RWPE1 (cell line): ENCODE measurements around the gene CMYA5.
"Not testable (repeated sequence)": the region's sequence is repeated elsewhere in the genome, so short reads cannot be mapped to it uniquely, and the experiment has no call there.

Source experiments
- CTCF ChIA-PET: fragments of 350-600 bp; sonication (Branson Sonifier 250); formaldehyde crosslinking; extraction: SDS; loops from one replicate; lab custom pipeline; 2021; lab: Yijun Ruan, JAX
- POLR2A ChIA-PET: fragments of 400-600 bp; formaldehyde crosslinking; extraction: SDS; loops from one replicate; lab custom pipeline; 2020; ENCODE audit warnings: antibody characterized with exemption; ENCODE audit not compliant: low non-redundant PET; lab: Yijun Ruan, JAX
- DNase-seq: peaks from one replicate; pipeline ENCODE4 v3.0.0; 2012; ENCODE audit warnings: low spot score
- H3K27ac ChIP-seq: fragments of 450-650 bp; 2 replicates; pipeline ENCODE4 v1.5.1; 2017
- TF ChIP-seq, protein P1 (sequence below): fragments of 450-650 bp; conservative IDR thresholded peaks from 2 replicates; pipeline ENCODE4 v1.5.1; 2017; ENCODE audit warnings: low read depth, mild to moderate bottlenecking

Gene CMYA5

DNA sequence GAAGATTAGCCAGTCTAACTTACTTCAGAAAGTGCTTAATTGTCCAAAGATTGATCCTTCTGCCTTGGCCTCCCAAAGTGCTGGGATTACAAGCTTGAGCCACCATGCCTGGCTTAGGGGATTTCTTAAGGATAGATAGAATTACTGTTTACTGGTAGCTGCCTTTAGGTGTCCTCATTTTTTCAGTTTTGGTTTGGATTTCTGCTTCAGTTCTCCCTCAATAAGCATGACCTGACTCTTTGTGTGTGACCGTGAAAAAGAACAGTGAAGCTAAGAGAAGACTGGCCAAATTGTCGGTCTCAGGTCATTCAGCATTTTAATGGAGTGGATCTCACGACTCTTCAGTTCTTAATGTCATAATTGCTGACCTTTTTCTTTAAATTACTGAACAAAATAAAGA is 22.9 kb upstream of the CMYA5 start:
- ChIA-PET POLR2A (no interaction called here), CTCF (no interaction called here)
- no peak overlapping the region for H3K27ac ChIP-seq
- TF ChIP-seq, protein P1, sequence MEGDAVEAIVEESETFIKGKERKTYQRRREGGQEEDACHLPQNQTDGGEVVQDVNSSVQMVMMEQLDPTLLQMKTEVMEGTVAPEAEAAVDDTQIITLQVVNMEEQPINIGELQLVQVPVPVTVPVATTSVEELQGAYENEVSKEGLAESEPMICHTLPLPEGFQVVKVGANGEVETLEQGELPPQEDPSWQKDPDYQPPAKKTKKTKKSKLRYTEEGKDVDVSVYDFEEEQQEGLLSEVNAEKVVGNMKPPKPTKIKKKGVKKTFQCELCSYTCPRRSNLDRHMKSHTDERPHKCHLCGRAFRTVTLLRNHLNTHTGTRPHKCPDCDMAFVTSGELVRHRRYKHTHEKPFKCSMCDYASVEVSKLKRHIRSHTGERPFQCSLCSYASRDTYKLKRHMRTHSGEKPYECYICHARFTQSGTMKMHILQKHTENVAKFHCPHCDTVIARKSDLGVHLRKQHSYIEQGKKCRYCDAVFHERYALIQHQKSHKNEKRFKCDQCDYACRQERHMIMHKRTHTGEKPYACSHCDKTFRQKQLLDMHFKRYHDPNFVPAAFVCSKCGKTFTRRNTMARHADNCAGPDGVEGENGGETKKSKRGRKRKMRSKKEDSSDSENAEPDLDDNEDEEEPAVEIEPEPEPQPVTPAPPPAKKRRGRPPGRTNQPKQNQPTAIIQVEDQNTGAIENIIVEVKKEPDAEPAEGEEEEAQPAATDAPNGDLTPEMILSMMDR: no peak
- DNase-seq: no peak

DNA sequence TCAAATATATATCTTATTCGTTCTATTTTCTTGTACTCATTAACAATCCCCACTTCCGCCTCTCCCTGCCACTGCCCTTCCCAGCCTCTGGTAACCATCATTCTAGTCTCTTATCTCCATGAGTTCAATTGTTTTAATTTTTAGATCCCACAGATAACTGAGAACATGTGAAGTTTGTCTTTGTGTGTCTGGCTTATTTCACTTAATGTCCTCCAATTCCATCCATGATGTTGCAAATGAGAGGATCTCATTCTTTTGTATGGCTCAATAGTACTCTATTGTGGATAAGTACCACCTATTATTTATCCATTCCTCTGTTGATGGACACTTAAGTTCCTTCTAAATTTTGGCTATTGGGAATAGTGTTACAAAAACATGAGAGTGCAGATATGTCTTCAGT is 17.2 kb upstream of the CMYA5 start:
- CTCF ChIA-PET: no interaction called here
- TF ChIP-seq, protein P1: no peak
- POLR2A ChIA-PET: no interaction called here
- H3K27ac ChIP-seq: no peak overlapping the region
- DNase-seq: no peak

- POLR2A ChIA-PET, DNase-seq, H3K27ac ChIP-seq, CTCF ChIA-PET: not testable (repeated sequence)
Observed at GRCh38 chr5:79676354-79676753, 13.3 kb upstream of the CMYA5 start.

DNA sequence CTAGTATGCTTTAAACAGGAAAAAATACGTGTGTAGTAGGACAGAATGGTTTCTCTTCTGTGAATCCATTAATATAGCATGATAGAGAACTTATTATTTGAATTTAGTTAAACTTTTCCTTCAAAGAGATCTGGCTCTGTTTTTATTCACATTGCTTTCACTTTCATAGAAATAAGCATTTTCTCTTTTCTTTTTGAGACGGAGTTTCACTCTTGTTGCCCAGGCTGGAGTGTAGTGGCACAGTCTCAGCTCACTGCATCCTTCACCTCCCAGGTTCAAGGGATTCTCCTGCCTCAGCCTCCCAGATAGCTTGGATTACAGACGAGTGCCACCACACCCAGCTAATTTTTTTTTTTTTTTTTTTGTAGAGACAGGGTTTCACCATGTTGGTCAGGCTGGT is 7.5 kb upstream of the CMYA5 start:
- POLR2A ChIA-PET, DNase-seq, H3K27ac ChIP-seq: not testable (repeated sequence)
- CTCF ChIA-PET: interaction anchor here (0.9 kb wide), 2 partner anchors 22 to 176 kb away, joined by 3 to 4 read pairs; no protein-coding TSS in a partner anchor

GRCh38 chr5:79684782-79685181 is 4.9 kb upstream of the CMYA5 start:
- POLR2A ChIA-PET: no interaction called here
- TF ChIP-seq, protein P1: no peak
- no peak overlapping the region for H3K27ac ChIP-seq
- CTCF ChIA-PET: interaction anchor here (0.7 kb wide), 1 partner anchor 76 kb away, joined by 4 read pairs; no protein-coding TSS in a partner anchor
- no peak for DNase-seq

- H3K27ac ChIP-seq: no peak overlapping the region
- TF ChIP-seq, protein P1: no peak
- DNase-seq: no peak
- CTCF ChIA-PET: no interaction called here
- POLR2A ChIA-PET: no interaction called here
Observed at GRCh38 chr5:79685627-79686026, 4.0 kb upstream of the CMYA5 start.

GRCh38 chr5:79686799-79687198 is 2.8 kb upstream of the CMYA5 start:
- TF ChIP-seq, protein P1: no peak

DNA sequence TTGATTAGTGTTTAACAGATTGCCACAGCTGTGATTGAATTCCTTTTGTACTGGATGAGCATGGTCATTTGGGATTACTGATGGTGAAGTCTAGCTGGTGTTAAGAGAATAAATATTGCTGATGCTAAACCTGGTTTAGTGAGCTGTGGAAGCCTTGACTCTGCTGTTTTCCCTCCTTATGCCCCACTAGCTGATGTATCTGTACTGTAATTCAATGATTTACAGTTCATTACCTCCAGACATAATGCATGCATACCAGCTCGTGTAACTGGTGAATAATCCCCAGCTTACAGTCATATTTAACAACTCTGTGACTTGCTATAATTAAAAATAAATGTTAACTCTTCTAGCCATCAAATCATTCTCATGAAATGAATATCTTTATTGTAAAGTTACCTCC is 1.7 kb upstream of the CMYA5 start:
- no peak overlapping the region for H3K27ac ChIP-seq
- DNase-seq: no peak
- TF ChIP-seq, protein P1: no peak
- ChIA-PET POLR2A (no interaction called here), CTCF (no interaction called here)

More at GRCh38 chr5:79686799-79687198, 2.8 kb upstream of the CMYA5 start:
- ChIA-PET POLR2A (no interaction called here), CTCF (interaction anchor here (0.6 kb wide), 2 partner anchors 8 to 217 kb away, joined by 3 to 5 read pairs; no protein-coding TSS in a partner anchor)
- peak; percentile 25 for DNase-seq
- H3K27ac ChIP-seq: no peak overlapping the region
